GM18873 (cell line): Measurements from ENCODE around the gene TTBK2.

Experiments
- ATAC-seq: cut with Tn5 transposase; IDR thresholded peaks from one replicate; pipeline ENCODE4 v1.9.1; 2021; ENCODE audit warnings: mild to moderate bottlenecking, moderate library complexity, moderate number of reproducible peaks; ENCODE audit not compliant: unreplicated experiment, low FRiP score

TTBK2 gene

GRCh38 chr15:42705336-42705735 lies 215.2 kb downstream of the TTBK2 start:
- ATAC-seq = no peak

DNA sequence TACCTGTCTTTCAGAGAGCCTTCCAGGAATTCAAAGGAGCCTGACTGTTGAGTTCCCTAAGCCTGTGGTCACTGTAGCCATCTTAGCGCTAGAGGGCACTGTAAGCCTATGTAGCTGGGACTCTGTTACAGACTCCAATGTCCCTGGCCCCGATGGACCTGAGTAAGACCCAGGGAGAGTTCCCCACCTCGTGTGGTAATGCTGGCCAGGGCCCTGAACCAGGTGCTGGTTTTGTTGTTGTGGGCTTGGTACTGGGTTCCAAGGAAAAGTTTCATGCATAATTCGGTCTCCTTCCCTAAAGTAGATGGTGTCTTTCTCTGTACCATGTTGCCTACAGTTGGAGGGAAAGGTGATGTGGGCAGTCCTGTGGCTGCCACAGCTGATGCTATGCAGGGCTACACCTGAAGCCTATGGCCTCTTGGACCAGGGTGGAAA lies 216.1 kb downstream of the TTBK2 start:
- no peak for ATAC-seq

DNA sequence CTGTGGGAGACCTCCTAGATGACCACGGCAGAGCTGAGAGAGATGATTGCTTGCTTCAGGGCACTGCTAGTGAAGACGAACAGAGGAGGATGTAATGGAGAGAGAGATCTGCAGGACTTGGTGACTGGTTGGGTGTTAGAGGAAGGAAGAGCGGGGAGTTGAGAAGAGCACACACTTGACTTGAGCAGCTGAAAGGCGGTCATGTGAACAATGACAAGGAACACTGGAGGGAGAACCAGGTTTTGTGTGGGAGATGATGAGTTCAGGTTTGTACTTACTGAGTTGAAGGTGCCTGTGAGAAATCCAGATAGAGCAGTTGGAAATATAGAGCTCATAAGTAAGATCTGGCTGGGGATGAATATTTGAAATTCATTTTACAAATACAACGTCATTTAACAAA lies 224.0 kb downstream of the TTBK2 start:
- ATAC-seq = no peak

DNA sequence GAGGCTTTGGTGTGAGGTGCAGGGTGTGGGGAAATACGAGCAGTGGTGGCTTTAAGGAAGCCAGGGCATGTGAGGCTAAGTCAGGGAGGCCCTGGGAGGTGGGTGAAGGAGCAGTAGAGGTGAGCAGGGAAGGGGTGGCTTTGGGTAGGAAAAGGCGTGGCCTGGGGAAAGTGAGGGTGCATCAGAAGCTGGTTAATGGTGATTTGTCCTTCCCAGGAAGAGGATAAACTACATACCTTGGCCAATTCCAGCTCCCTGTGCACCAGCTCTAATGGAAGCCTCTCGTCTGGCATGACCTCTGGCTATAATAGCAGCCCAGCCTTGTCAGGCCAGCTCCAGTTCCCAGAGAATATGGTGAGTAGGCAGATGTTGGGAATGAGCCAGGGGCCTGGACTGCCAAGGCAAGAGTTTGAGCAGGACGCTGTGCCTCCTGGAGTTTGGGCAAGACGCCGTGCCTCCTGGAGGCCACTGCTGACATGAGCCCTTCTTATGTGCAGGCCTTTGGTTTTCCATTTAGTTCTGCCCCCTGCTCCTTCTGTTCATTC lies 225.0 kb downstream of the TTBK2 start:
- no peak for ATAC-seq

GRCh38 chr15:42694398-42694797 lies 226.2 kb downstream of the TTBK2 start:
- no peak for ATAC-seq

DNA sequence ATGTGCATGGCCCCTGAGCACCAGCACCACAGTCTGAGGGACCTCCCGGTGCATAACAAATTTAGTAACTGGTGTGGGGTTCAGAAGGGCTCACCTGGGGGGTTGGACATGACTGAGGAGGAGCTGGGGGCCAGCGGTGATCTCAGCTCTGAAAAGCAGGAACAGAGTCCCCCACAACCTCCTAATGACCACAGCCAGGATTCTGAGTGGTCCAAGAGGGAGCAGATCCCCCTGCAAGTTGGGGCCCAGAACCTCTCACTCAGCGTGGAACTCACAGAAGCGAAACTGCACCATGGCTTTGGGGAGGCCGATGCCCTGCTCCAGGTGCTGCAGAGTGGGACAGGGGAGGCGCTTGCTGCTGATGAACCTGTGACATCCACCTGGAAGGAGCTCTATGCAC lies 226.6 kb downstream of the TTBK2 start:
- ATAC-seq = no peak

GRCh38 chr15:42693496-42693895 lies 227.1 kb downstream of the TTBK2 start:
- ATAC-seq = no peak

GRCh38 chr15:42692997-42693396 lies 227.6 kb downstream of the TTBK2 start:
- no peak for ATAC-seq

DNA sequence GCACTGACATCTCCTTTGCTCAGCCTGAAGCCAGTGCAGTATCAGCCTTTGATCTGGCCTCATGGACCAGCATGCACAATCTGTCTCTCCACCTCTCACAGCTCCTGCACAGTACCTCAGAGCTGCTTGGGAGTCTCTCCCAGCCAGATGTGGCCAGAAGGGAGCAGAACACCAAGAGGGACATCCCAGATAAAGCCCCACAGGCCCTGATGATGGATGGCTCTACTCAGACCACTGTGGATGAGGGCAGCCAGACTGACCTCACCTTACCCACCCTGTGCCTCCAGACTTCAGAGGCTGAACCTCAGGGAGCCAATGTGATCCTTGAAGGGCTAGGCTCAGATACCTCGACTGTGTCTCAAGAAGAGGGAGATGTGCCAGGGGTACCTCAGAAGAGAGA lies 228.0 kb downstream of the TTBK2 start:
- no peak for ATAC-seq

- ATAC-seq = no peak
Measured at GRCh38 chr15:42691770-42692169, 228.8 kb downstream of the TTBK2 start.

- ATAC-seq = no peak
Measured at GRCh38 chr15:42691308-42691707, 229.3 kb downstream of the TTBK2 start.
